Measurements from ENCODE around the gene FBXL19.

DNA sequence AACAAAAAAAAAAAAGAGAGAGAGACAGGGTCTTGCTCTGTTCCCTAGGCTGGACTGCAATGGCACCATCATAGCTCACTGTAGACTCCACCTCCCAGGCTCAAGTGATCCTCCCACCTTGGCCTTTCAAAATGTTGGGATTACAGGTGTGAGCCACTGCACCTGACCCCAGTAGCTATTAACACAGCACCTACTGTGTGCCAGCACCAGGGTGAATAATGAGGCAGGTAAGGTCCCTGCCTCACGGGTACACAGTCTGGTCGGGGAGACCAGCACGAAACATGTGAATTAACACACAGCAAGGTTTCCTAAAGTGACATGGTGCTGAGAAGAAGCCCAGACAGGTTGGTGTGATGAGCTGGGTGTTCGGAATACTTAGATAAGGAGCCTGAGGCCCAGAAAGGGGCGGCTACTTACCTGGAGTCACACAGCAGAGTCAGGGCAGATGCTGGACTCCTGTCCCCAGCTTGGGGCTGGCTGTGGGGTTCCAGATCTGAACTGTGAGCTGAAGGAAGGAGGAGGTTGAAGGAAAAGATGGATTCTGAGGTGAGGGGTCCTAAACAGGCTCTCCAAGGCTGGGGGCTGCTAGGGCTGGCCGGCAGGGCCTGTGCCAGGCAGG, 10.5 kb upstream of the FBXL19 start:
- TF ChIP-seq EP300 (IDR thresholded peaks at IDR 0.05; ENCODE audit: low read length) (no peak), DNMT1 (IDR thresholded peaks at IDR 0.05) (no peak), ZNF699 (CRISPR knock-in tag; IDR thresholded peaks at IDR 0.05; ENCODE audit: insufficient replicate concordance) (no peak), JUNB (CRISPR knock-in tag; conservative IDR thresholded peaks at IDR 0.05) (no peak)

Measured in K562 (cell line).